ENCODE results near the gene ANO6.

Gene ANO6

DNA sequence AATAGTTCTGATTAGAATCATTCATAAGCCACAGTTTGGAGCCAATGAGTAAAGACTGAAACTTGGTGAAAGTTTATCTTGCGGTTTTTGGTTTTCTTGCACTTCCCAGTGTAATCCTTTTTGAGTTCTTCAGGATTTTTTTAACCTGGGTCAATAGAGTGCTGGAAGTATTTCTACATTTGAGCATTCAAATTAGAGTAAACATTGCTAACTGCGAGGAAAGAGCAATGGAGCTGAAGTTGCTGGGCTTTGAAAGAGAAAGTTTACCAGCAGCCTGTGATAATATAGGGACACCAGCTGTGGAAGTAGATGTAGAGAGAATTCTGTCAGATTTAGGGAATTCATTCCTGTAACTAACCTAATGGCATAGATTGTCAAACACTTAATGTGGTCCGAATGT is 30.3 kb downstream of the ANO6 start:
- Histone ChIP-seq H3K9me3 (replicated peaks; ENCODE audit: insufficient read depth, low read length) (no peaks in the 10 kb centered on the region), H4K20me1 (ENCODE audit: insufficient read depth, low read length) (no peaks in the 10 kb centered on the region), H3K4me2 (ENCODE audit: low read depth, low read length) (no peak overlapping the region), H3K4me1 (ENCODE audit: low read length) (peaks cover 28% of the 10 kb centered on the region), H3K36me3 (replicated peaks; ENCODE audit: insufficient read depth, low read length) (no peaks in the 10 kb centered on the region), H3K79me2 (ENCODE audit: low read length) (peaks cover 91% of the 10 kb centered on the region), H3K9ac (ENCODE audit: low read length) (no peak overlapping the region), H3K27ac (ENCODE audit: low read length) (no peak overlapping the region), H3K27me3 (replicated peaks; ENCODE audit: insufficient read depth, low read length) (no peaks in the 10 kb centered on the region), H3K4me3 (ENCODE audit: low read length) (no peak overlapping the region), H3K9me2 (replicated peaks; ENCODE audit: insufficient read depth, low read length) (no peaks in the 10 kb centered on the region), H2AFZ (ENCODE audit: low read length) (no peak overlapping the region), H3F3A (ENCODE audit: insufficient read depth, low read length) (peaks cover 14% of the 10 kb centered on the region)
- TF ChIP-seq, protein P1, sequence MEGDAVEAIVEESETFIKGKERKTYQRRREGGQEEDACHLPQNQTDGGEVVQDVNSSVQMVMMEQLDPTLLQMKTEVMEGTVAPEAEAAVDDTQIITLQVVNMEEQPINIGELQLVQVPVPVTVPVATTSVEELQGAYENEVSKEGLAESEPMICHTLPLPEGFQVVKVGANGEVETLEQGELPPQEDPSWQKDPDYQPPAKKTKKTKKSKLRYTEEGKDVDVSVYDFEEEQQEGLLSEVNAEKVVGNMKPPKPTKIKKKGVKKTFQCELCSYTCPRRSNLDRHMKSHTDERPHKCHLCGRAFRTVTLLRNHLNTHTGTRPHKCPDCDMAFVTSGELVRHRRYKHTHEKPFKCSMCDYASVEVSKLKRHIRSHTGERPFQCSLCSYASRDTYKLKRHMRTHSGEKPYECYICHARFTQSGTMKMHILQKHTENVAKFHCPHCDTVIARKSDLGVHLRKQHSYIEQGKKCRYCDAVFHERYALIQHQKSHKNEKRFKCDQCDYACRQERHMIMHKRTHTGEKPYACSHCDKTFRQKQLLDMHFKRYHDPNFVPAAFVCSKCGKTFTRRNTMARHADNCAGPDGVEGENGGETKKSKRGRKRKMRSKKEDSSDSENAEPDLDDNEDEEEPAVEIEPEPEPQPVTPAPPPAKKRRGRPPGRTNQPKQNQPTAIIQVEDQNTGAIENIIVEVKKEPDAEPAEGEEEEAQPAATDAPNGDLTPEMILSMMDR (IDR thresholded peaks at IDR 0.05; ENCODE audit: low read length) = no peak
- TF ChIP-seq EZH2phosphoT487 (IDR thresholded peaks at IDR 0.05; ENCODE audit: low read length) (no peak), EZH2 (optimal IDR thresholded peaks at IDR 0.05; ENCODE audit: low read depth, low read length) (no peak)
- DNase-seq = no peak

DNA sequence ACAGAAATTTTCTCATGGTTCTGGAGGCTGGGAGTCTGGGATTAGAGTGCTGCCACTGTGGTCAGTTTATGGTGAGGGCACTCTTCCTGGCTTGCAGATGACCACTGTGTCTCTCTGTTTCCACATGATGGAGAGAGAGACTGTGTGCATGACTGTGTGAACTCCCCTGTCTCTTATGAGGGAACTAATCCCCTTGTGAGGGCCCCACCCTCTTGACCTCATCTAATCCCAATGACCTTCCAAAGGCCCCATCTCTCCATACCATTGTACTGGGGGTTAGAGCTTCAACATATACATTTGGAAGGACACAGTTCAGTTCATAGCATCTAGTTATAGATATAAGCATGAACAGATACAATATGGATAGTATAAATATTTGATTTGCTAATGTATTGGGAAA is 31.7 kb downstream of the ANO6 start:
- peaks cover 93% of the 10 kb centered on the region for H3K79me2 ChIP-seq (ENCODE audit: low read length)
- no peaks in the 10 kb centered on the region for H3K9me2 ChIP-seq (replicated peaks; ENCODE audit: insufficient read depth, low read length)
- H3K27me3 ChIP-seq (replicated peaks; ENCODE audit: insufficient read depth, low read length) = no peaks in the 10 kb centered on the region
- peaks cover 14% of the 10 kb centered on the region for H3F3A ChIP-seq (ENCODE audit: insufficient read depth, low read length)
- DNase-seq = no peak
- H2AFZ ChIP-seq (ENCODE audit: low read length) = no peak overlapping the region
- H3K9me3 ChIP-seq (replicated peaks; ENCODE audit: insufficient read depth, low read length) = no peaks in the 10 kb centered on the region
- H3K4me3 ChIP-seq (ENCODE audit: low read length) = no peak overlapping the region
- H3K27ac ChIP-seq (ENCODE audit: low read length) = no peak overlapping the region
- no peaks in the 10 kb centered on the region for H3K36me3 ChIP-seq (replicated peaks; ENCODE audit: insufficient read depth, low read length)
- no peak overlapping the region for H3K9ac ChIP-seq (ENCODE audit: low read length)
- H3K4me1 ChIP-seq (ENCODE audit: low read length) = peaks cover 22% of the 10 kb centered on the region
- TF ChIP-seq EZH2phosphoT487 (IDR thresholded peaks at IDR 0.05; ENCODE audit: low read length) = no peak
- TF ChIP-seq EZH2 (optimal IDR thresholded peaks at IDR 0.05; ENCODE audit: low read depth, low read length) = no peak
- TF ChIP-seq, protein P1 (IDR thresholded peaks at IDR 0.05; ENCODE audit: low read length) = no peak
- no peak overlapping the region for H3K4me2 ChIP-seq (ENCODE audit: low read depth, low read length)
- no peaks in the 10 kb centered on the region for H4K20me1 ChIP-seq (ENCODE audit: insufficient read depth, low read length)

DNA sequence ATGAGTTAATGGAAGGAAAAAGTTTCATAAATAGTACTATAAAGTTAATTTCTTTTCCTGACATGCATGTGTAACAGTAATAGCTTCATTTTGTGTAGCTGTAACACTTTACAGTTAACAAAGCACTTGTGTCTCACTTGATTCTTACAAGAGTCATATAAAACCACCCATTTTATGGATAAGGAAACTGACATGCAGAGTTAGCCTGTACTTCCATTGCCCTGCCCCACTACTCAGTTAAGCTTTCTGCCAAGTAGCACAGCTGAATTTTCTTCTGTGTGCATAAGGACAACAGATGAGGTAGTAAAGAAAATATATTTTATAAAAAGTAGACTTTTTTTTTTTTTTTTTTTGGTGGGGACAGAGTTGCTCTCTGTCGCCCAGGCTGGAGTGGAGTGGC is 32.2 kb downstream of the ANO6 start:
- no peak overlapping the region for H3K27ac ChIP-seq (ENCODE audit: low read length)
- no peaks in the 10 kb centered on the region for H3K36me3 ChIP-seq (replicated peaks; ENCODE audit: insufficient read depth, low read length)
- H2AFZ ChIP-seq (ENCODE audit: low read length) = no peak overlapping the region
- H3K27me3 ChIP-seq (replicated peaks; ENCODE audit: insufficient read depth, low read length) = no peaks in the 10 kb centered on the region
- no peaks in the 10 kb centered on the region for H3K9me3 ChIP-seq (replicated peaks; ENCODE audit: insufficient read depth, low read length)
- H3K4me2 ChIP-seq (ENCODE audit: low read depth, low read length) = no peak overlapping the region
- H3K9me2 ChIP-seq (replicated peaks; ENCODE audit: insufficient read depth, low read length) = no peaks in the 10 kb centered on the region
- no peak for DNase-seq
- TF ChIP-seq, protein P1 (IDR thresholded peaks at IDR 0.05; ENCODE audit: low read length) = no peak
- no peak for TF ChIP-seq EZH2phosphoT487 (IDR thresholded peaks at IDR 0.05; ENCODE audit: low read length)
- no peak for TF ChIP-seq EZH2 (optimal IDR thresholded peaks at IDR 0.05; ENCODE audit: low read depth, low read length)
- peaks cover 92% of the 10 kb centered on the region for H3K79me2 ChIP-seq (ENCODE audit: low read length)
- no peak overlapping the region for H3K9ac ChIP-seq (ENCODE audit: low read length)
- no peak overlapping the region for H3K4me3 ChIP-seq (ENCODE audit: low read length)
- H4K20me1 ChIP-seq (ENCODE audit: insufficient read depth, low read length) = no peaks in the 10 kb centered on the region
- H3K4me1 ChIP-seq (ENCODE audit: low read length) = peaks cover 17% of the 10 kb centered on the region
- peaks cover 14% of the 10 kb centered on the region for H3F3A ChIP-seq (ENCODE audit: insufficient read depth, low read length)
